ENCODE results near the gene VWA2. TPM values are rescaled to one million over a fixed set of nuclear protein-coding genes. Genes with fewer than 3 reads are reported as not detected.

Gene VWA2
- total RNA-seq, 1 donor from 2014 or later = not detected

DNA sequence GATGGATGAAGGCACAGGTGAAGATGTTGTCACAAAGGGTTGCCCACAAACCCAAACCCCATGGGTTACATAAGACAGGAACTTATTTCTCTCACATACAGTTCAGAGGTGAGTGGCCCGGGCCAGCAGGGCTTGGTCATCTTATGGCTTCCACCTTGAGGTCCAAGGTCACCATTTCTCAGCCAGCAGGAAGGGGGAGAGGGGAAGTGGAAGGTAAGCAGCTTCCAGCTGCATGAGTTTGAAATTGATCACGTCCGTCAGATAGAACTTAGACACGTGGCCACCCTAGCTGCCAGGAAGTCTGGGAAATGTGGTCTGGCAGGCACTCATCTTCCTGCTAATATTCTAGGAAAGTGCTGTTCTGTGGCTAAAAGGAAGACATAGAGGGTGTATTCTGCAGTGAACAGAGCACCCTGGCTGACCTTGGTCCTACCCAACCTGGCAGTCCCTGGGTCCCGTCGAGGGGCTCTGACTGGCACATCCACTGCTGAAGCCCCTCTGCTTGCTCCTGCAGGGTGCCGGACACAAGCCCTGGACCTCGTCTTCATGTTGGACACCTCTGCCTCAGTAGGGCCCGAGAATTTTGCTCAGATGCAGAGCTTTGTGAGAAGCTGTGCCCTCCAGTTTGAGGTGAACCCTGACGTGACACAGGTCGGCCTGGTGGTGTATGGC, 49.5 kb downstream of the VWA2 start:
- intact Hi-C loops (cut with DNase I) = no loop called here
- DNase-seq (ENCODE audit: low spot score) = peak; percentile 60

DNA sequence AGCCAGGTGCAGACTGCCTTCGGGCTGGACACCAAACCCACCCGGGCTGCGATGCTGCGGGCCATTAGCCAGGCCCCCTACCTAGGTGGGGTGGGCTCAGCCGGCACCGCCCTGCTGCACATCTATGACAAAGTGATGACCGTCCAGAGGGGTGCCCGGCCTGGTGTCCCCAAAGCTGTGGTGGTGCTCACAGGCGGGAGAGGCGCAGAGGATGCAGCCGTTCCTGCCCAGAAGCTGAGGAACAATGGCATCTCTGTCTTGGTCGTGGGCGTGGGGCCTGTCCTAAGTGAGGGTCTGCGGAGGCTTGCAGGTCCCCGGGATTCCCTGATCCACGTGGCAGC, 50.0 kb downstream of the VWA2 start:
- peak; percentile 67 for DNase-seq (ENCODE audit: low spot score)

DNA sequence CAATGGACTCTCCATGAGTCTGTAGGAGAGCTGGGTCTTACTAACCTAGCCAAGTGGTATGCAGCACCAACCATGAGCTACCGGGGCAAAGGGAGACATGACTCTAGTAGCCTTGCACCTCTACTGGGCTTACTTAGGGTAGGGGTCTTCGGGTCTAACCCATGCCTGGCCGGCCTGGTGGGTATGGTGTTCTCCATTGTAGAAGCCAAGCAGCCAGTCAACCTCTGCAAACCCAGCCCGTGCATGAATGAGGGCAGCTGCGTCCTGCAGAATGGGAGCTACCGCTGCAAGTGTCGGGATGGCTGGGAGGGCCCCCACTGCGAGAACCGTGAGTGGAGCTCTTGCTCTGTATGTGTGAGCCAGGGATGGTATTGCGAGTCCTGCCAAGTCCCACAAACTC, 51.0 kb downstream of the VWA2 start:
- DNase-seq (ENCODE audit: low spot score) = peak; percentile 67
- intact Hi-C loops (cut with DNase I) = no loop called here

More for the DNA sequence above, 50.0 kb downstream of the VWA2 start:
- intact Hi-C loops (cut with DNase I) = no loop called here

DNA sequence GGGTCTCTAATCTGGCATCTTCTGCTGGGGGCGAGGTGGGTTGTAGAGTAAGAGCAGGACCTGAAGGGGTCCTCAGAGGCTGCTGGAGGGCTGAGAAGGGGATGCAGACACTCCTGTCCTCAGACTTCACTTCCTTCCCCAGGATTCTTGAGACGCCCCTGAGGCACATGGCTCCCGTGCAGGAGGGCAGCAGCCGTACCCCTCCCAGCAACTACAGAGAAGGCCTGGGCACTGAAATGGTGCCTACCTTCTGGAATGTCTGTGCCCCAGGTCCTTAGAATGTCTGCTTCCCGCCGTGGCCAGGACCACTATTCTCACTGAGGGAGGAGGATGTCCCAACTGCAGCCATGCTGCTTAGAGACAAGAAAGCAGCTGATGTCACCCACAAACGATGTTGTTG, 52.0 kb downstream of the VWA2 start:
- intact Hi-C loops (cut with DNase I) = no loop called here
- DNase-seq (ENCODE audit: low spot score) = no peak

DNA sequence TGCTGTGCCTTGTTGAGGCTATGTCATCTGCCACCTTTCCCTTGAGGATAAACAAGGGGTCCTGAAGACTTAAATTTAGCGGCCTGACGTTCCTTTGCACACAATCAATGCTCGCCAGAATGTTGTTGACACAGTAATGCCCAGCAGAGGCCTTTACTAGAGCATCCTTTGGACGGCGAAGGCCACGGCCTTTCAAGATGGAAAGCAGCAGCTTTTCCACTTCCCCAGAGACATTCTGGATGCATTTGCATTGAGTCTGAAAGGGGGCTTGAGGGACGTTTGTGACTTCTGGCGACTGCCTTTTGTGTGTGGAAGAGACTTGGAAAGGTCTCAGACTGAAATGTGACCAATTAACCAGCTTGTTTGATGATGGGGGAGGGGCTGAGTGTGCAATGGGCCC, 52.5 kb downstream of the VWA2 start:
- intact Hi-C loops (cut with DNase I) = no loop called here
- peak; percentile 55 for DNase-seq (ENCODE audit: low spot score)

DNA sequence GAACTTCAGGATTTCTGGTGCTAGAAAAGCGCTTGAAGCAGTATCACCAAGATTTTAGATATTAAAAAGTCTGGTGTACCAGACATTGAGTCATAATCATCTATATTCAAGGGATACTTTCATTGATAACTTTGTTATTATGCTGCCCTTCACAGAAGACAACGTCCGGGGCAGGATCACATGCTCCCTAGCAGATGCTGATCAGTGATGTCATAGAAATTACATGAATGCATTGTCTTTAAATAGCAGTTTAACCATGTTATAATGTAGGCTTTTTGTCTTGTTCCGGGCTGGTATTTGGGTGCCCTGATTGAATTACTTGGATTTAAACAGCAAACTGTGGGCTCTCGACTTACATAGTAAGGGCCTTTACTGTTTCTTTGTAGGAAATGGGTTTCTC, 54.0 kb downstream of the VWA2 start:
- intact Hi-C loops (cut with DNase I) = no loop called here
- no peak for DNase-seq (ENCODE audit: low spot score)

DNA sequence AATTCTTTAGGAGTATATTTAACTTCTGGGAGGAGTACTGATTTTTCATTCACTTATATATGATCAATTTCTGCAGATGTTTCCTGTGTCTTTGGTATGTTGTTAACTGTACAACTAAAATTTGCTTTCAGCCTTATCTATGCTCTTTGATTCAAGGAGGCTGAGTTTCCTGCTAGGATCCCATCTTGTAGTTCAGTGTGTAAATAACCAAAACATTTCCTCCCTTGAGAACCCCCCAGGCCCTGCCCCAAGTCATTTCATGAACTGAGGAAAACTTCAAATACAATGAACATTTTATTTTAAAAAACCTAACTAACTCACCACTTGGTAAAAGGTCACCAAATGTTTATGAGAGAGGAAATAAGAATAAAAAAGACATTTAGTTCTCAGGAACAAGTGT, 55.5 kb downstream of the VWA2 start:
- no peak for DNase-seq (ENCODE audit: low spot score)
- intact Hi-C loops (cut with DNase I) = no loop called here

DNA sequence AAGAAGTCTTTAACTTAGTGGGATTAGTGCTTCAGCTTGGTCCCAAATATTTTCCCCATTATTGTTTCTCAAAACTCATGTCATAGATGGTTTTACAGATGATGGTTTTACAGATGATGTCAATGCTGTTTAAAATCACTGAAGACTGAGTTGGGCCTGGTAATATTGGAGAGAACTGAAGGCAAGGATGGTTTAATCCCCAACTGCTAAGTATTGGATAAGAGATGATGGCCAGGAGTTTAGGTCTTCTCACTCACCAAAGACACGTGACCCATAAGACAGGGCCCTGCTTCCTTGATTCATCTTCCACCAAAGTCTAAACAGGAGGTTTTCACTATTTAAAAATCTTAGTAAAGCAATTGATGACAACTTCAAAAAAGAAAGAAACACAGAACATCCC, 56.3 kb downstream of the VWA2 start:
- intact Hi-C loops (cut with DNase I) = no loop called here
- DNase-seq (ENCODE audit: low spot score) = no peak

DNA sequence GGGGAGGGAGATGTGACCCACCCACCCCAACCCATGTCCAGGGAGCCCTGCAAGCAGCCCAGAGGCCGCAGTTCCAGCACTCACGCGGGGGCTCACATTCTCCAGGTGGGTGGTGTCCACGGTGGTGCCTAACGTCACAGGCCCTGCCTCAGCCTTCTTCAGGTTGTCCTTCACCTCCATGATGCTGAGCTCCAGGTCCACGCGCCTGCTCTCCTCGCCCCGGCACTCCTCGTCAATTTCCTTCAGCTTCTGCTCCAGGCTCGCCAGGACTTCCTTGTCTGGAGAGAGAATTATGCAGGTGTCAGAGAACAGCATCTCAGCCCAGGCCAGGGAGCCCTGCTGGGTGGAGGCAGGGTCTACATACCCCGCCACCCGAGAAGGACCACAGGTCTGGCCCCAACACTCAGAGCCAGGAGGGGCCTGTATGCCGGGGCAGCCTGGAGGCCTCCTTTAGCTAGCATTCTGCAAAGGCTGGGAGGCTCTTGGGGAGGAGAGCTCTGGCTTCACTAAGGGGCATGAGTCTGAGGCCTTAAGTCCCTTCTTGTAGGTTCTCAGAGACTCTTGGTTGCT, 58.2 kb downstream of the VWA2 start:
- DNase-seq (ENCODE audit: low spot score) = peak; percentile 59
- intact Hi-C loops (cut with DNase I) = no loop called here

DNA sequence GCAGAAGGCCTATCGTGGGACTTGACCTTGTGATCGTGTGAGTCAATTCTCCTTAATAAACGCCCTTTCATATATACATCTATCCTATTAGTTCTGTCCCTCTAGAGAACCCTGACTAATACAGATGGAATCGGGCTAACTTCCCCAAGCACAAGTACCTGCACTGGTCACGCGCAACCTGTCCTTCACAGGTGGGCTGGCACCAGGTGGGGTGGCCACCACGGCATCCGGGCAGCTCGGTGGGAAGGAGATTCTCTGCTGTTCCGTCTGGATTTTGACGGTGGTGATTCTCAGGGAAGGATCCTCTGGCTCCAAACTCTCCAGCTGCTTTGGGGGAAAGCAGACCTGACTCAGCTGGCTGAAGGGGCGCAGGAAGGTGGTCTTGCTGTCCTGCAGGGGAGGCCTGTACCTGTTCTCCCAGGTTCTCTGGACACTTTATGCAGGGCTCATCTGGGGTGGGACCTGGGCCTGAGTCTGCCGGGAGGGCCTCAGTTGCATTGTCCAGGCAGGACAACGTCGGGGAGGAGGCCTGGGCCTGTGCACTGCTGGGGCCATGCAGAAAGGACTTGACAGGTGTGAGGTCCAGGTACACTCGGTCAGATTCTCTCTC, 61.1 kb downstream of the VWA2 start:
- intact Hi-C loops (cut with DNase I) = loop anchor here (5.0 to 10.0 kb wide), 6 partner anchors 105 to 492 kb away; partner anchors contain the start of gene AFAP1L2
- DNase-seq (ENCODE audit: low spot score) = peak; percentile 63

DNA sequence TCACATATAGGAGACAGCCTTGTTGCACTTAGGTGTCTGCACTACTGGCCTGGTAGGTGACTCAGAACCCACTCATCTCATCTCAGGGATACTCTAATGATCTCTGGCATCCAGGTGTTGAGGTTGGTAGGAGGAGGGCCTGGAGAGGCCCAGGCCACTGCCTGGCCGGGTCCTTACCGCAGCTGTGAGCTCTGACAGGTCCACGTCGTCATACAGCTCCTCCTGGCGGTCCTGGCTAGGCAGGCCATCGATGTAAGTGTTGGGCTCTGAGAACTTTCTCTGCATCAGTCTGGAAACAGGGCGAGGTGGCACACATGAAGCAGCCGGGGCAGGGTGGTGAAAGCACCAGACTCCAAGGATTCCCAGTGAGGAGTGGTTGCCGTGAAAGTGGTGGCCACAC, 62.1 kb downstream of the VWA2 start:
- DNase-seq (ENCODE audit: low spot score) = peak; percentile 36
- intact Hi-C loops (cut with DNase I) = loop anchor here (5.0 to 10.0 kb wide), 6 partner anchors 104 to 491 kb away; partner anchors contain the start of gene AFAP1L2

DNA sequence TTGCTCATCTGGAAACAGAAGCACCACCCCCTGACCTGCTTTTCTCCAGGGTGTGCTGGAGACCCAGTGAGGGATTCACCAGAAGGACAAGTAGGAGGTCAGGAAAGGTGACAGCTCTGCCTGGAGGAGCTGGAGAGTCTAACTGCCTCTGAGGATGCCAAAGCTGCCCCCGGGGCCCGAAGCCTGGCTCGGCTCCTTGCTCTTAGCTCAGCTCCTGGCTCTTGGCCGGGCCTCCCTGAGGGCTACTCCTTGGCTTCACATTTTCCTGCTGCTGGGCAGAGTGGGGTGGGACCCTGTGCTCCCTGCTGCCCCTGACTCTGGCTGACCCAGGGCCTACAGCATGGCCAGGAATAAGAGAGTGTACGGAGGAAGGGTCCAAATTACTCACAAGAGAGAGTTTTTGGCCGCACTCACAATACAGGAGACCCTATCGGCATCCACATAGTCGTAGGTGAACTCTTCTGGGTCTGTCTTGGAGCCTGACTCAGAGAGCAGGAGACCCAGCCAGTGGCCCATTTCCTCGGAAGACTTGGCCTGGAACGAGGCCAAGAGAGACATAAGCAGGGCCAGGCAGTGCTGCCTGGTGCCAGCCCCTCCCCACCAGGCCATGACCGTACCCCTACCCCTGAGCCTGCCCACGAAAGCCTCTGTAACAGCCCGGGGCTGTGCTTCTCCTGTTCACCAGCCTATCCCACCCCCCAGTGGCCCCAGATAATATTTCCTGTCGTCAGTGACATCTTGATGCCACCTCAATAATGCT, 63.1 kb downstream of the VWA2 start:
- peak; percentile 56 for DNase-seq (ENCODE audit: low spot score)
- intact Hi-C loops (cut with DNase I) = loop anchor here (5.0 to 10.0 kb wide), 6 partner anchors 103 to 490 kb away; partner anchors contain the start of gene AFAP1L2

DNA sequence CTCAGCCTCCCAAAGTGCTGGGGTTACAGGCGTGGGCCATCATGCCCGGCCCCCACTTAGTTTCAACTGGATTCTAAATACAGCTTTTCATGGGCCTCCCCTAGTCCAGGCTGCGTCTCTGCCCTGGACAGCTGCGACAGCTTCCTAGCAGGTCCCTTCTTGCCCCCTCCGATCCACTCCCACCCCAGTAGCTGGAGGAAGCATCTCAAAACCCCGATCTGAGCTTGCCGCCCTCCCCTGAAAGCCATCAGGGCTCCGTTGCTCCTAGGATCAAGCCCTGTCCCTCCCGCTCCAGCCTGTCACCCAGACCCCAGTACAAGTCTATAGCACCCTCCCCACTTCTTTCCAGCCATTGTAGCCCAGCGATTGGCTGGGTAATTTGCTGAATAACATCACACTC, 64.5 kb downstream of the VWA2 start:
- peak; percentile 41 for DNase-seq (ENCODE audit: low spot score)
- intact Hi-C loops (cut with DNase I) = loop anchor here (5.0 to 10.0 kb wide), 6 partner anchors 101 to 489 kb away; partner anchors contain the start of gene AFAP1L2

DNA sequence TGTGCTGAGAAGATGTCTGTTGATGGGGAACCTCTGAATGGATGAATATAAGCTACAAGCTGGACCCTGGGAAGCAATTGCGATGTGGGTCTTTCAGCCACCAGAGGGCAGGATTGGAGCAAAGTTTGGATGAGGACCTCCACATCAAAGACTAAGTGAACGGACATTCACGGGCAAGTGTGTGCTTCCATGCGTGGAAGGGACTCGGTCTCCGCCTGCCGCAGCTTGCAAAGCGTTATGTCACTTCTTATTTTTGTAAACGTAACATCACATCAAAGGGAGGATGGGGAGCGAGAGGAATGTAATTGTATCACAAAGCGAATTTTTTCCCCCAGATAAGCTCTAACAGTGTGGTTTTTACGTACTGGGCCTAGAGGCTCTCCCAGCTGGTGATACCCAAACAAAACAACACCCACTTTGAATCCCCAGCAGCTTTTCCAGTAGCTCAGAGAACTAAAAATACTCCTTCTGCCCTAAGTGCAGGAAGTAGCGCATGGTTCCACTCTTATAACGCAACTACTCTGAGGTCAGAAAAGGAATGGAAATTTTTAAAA, 65.0 kb downstream of the VWA2 start:
- peak; percentile 88 for DNase-seq (ENCODE audit: low spot score)
- intact Hi-C loops (cut with DNase I) = loop anchor here (5.0 to 10.0 kb wide), 6 partner anchors 101 to 488 kb away; partner anchors contain the start of gene AFAP1L2

DNA sequence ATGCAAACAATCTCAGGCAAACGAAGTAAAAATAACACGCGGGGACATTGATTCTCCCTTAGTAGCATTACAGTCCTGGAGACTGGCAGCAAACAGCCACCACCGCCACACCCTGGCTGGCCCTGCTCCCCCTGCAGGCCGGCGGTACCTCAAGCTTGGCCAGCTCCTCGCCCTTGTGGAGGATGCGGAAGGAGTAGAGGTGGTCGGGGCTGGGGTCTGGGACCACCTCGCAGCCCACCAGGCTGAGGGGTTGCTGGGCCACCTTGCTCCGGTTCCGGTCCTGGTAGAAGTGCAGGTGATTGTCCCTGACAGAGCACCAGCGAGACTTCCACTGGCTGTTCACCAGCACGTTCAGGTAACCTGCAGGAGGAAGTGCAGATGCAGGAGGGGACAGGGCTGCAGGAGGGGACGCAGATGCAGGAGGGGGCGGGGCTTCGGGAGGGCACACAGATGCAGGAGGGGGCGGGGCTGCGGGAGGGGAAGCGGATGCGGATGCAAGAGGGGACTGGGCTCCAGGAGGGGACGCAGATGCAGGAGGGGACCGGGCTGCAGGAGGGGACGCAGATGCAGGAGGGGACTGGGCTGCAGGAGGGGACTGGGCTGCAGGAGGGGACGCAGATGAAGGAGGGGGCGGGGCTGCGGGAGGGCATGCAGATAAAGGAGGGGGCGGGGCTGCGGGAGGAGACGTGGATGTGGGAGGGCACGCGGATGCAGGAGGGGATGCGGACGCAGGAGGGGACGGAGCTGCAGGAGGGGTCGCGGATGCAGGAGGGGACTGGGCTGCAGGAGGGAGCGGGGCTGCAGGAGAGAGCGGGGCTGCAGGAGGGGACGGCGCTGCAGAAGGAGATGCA, 65.7 kb downstream of the VWA2 start:
- peak; percentile 77 for DNase-seq (ENCODE audit: low spot score)
- intact Hi-C loops (cut with DNase I) = loop anchor here (5.0 to 10.0 kb wide), 6 partner anchors 100 to 488 kb away; partner anchors contain the start of gene AFAP1L2

DNA sequence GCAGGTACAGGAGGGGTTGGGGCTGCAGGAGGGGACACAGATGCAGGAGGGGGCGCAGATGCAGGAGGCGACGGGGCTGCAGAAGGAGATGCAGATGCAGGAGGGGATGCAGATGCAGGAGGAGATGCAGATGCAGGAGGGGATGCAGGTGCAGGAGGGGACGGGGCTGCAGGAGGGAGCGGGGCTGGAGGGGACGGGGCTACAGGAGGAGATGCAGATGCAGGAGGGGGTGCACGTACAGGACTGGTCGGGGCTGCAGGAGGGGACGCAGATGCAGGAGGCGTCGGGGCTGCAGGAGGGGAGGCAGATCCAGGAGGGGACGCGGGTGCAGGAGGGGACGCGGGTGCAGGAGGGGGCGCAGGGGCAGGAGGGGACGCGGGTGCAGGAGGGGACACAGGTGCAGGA, 66.5 kb downstream of the VWA2 start:
- intact Hi-C loops (cut with DNase I) = loop anchor here (10.0 kb wide), 3 partner anchors 99 to 399 kb away; partner anchors contain the start of gene AFAP1L2
- peak; percentile 51 for DNase-seq (ENCODE audit: low spot score)

DNA sequence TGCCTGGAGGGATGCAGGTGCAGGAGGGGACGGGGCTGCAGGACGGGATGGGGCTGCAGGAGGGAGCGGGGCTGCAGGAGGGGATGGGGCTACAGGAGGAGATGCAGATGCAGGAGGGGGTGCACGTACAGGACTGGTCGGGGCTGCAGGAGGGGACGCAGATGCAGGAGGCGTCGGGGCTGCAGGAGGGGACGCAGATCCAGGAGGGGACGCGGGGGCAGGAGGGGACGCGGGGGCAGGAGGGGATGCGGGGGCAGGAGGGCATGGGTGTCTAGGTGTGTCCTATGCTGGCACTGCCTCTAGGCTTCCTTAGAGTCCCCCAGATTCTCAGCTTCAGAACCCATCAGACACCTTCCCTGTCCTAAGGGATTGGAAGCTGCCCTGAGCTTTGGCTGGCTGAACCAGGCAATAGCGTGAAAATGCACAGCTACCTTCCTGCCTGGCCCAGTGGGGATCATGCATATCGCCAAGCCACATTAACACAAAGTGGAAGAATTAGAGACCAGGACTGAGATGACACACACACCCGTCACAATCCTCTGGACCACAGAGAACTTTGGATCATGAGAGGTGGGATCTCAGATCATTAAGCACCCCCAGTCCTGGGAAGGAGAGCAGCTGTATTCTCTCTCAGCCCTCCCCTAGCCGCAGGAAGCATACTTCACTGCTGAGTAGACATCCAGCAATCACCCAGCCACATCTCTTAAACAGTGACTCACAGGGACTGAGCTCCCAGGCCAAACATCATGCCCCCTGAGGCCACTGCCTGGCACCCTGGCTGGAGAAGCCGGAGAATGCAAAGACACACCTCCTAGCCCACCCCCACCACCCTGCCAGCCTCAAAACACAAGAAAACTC, 67.3 kb downstream of the VWA2 start:
- intact Hi-C loops (cut with DNase I) = loop anchor here (10.0 kb wide), 3 partner anchors 98 to 398 kb away; partner anchors contain the start of gene AFAP1L2
- peak; percentile 41 for DNase-seq (ENCODE audit: low spot score)

DNA sequence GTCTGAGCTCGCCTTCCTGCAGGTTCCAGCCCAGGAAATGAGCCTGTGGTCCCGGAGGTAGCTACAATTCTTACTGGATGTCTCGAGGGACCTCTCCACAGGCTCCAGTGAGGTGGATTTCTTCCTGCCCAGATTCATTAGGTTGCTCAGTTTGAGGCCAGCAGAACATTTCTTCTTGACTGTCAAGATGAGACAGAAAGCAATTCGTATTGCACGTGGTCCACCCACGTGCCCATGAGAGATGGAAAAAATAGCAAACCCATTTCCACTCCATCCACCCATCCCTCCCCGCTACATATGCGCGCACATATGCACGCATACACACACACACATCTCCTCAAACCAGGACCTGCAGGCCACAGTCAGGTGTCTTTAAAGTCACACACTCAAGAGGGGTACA, 68.7 kb downstream of the VWA2 start:
- intact Hi-C loops (cut with DNase I) = loop anchor here (10.0 kb wide), 3 partner anchors 97 to 397 kb away; partner anchors contain the start of gene AFAP1L2
- DNase-seq (ENCODE audit: low spot score) = peak; percentile 60
